ENCODE data around the gene PPP1R14C.

The PPP1R14C gene

DNA sequence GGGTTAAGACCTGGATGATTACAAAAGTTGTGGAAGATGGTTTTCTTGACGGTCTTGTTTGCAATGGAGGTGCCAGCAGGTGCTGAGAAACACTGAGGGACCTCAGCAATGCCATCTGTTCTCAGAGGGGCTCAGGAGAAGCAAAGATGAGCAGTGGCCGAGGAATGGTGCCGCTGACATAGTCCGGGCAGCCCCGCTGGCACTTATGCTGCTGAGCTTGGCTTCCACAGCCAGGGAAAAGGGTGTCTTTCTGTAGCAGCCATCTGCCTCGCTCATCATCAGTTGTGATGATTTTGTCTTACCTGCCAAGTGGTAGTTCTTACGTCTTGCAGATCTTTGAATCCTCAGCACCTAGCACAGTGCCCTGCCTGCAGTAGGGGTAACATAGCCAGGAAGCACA lies 55.7 kb downstream of the PPP1R14C start:
- no peak for DNase-seq

GRCh38 chr6:150199241-150199640 lies 56.4 kb downstream of the PPP1R14C start:
- no peak for DNase-seq

GRCh38 chr6:150200428-150201100 lies 57.7 kb downstream of the PPP1R14C start:
- DNase-seq, result no peak

DNA sequence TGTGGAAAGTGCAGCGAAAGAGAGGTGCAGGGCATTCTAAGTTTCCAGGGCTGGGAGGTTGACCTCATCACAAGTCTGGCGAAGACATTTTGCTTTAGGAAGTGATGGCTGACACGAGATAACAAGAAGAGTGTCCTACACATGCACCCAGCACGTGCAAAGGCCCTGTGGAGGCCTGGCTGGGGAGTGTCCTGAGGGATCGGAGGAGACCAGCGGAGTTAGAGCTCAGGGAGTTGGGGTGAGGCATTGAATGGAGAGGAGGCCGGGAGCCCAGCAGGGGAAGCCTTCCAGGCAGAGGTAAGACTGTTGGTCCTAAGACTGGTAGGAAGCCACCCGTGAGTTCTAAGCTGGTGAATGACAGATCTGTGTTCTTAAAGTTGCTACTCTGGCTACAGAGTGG lies 58.4 kb downstream of the PPP1R14C start:
- DNase-seq, result no peak

GRCh38 chr6:150201772-150202329 lies 59.0 kb downstream of the PPP1R14C start:
- DNase-seq, result no peak

GRCh38 chr6:150202404-150202803 lies 59.6 kb downstream of the PPP1R14C start:
- no peak for DNase-seq

GRCh38 chr6:150202934-150203333 lies 60.1 kb downstream of the PPP1R14C start:
- no peak for DNase-seq

GRCh38 chr6:150203378-150203777 lies 60.5 kb downstream of the PPP1R14C start:
- no peak for DNase-seq

- DNase-seq, result no peak
These were observed 61.2 kb downstream of the PPP1R14C start for GRCh38 chr6:150203871-150204545.

GRCh38 chr6:150204705-150205472 lies 62.0 kb downstream of the PPP1R14C start:
- DNase-seq, result no peak

DNA sequence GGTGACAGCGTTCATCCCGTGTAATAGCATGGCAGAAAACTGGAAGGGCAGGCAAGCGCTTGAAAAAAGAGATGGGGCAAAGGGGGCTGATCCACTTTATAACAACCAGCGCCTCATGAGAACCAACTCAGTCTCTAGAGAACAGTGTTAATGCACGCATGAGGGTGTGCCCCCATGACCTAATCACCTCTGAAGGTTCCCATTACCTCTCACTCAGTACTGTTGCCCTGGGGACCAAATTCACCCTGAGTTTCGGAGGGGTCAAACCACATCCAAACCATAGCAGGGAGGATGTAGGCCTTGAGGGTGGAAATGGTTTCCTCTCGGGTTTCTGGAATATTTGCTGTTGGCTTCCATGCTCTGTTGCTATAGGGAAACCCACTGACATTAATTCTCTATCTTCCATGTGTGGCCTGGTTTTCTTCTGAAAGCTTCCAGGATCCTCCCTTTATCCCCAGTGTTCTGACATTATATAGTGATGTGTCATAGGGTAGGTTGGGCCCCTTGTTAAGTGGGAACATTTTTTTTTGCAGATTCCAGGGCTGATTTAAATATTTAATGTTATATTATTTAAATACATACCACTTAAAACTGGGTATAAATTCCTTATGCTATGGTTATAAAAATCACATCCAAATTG lies 65.2 kb downstream of the PPP1R14C start:
- no peak for DNase-seq

GRCh38 chr6:150208611-150209352 lies 65.9 kb downstream of the PPP1R14C start:
- no peak for DNase-seq

- no peak for DNase-seq
These were observed 66.6 kb downstream of the PPP1R14C start for GRCh38 chr6:150209415-150209814.

DNA sequence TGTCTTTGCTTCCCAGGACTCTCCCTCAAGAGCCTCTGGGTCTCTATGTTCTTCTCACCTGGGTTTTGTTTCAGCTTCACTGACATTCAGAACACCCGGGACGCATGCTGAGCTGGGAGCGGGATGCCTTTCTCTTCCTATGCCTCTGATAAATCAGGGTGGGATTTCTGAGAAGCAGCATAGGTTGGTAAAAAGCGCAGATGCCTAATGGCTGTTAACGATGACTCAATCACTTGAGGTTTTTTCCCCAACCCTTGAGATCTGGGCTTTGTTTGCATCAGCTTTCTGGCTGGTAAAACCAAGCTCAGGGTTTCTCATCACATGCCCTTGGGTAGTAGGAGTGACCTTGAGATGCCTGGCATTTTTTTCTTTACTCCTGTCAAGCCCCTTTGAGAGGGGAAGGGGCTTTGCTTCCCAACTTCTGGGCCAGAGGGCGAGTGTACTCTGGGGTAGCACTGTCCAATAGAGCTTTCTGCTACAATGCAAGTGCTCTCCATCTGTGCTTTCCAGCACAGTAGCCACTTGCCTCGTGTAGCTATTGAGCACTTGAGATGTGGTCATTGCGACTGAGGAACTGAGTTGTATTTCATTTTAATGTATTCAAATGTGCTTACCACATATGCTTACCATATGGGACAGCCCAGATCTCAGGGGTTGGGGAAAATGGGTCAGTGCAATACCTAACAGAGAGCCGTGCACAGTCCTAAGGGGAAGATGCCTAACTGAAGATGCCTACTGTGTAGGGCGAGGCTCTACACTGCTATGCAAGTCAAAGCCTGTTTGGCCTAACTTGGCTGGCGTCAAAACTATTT lies 69.1 kb downstream of the PPP1R14C start:
- DNase-seq, result no peak

DNA sequence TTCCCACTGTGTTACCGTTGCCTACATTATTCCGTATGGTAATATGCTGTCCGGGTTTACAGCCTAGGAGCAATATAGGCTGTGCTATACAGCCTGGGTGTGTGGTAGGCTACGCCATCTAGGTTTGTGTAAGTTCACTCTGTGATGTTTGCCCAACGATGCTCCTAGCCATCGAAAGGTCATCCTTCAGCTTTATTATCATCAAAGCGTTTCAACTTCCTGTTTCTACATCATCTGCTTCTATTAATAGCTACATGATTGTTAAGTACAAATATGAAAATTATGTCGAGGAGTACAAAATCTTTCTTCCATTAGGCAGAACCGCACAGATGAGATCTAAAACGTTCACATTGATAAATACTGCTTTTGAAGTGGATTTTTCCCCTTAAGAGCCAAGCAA lies 69.9 kb downstream of the PPP1R14C start:
- no peak for DNase-seq

DNA sequence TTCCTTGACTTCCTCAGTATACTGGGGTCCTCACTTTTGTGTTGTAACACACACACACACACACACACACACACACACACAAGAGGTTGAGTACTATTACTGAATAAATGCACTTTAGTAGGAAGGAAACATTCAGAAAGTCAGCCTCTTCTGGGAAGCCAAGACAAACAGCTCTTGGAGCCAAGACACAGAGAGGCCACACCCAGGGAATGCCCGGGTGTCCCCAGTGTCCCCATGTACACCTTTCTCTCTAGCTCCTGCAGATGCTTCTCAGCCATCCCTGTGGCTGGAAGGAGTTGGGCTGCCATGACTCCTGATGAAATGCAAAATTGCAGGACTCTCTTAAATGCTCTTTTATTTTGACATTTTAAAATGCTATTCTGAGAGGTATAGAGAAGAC lies 70.5 kb downstream of the PPP1R14C start:
- DNase-seq, result no peak

DNA sequence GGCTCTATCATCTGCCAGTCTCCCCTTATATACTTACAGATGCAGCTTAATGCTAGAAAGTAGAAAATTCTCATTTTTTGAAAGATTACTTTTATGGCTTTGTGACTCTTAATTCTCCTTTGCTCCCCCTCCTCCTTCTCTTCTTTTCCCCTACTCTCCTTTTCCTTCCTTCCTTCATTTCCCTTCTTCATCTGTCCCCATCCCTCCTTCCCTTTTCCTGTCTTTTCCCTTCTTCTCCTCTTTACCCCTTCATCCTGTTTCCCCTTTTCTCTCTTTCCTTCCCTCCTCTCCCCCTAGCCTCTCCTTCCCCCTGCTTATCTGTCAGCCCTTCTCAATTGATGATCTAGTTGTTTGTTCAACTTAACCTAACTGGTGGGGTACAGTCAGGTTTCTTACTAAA lies 71.5 kb downstream of the PPP1R14C start:
- DNase-seq, result no peak

DNA sequence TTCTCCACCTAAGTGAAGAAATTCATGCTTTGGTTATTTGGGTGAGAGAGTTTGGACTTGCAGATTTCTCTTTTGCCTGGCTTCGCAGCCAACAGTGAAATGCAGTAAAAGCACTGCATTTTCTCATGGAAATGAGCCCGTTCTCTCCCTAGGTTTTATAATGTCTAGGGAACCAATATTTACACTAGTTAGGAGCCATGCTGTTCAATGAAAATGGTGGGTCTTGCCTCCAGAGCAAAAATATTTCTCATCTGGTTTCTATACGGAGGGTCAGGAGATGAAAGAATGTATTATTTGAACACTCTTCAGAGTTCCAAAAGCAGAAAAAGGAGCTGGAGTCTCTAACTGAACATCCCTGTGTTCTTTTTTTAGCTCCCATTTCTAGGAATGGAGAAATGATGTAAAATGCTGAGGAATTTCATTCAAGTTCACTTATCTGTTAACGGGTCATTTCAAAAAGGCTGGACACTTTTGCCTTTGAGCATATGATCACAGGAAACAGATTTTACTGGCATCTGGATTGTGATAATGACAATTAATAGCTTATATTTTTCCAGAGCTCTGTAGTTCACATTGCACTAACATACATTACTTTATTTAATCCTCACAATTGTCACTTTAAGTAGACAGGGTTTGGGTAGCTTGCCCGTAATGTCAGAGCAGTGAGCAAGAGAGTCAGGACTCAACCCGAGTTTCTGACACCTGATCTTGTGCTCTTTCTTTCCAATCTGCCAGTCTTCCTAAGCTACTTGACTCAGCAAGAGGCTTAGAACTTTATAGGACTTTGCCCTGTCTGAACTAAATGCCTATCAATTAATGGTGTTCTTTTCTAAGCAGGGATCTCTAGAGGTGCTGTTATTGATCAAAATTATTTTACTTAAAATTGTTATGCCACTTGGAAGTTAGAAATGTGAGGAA lies 78.0 kb downstream of the PPP1R14C start:
- DNase-seq, result no peak

DNA sequence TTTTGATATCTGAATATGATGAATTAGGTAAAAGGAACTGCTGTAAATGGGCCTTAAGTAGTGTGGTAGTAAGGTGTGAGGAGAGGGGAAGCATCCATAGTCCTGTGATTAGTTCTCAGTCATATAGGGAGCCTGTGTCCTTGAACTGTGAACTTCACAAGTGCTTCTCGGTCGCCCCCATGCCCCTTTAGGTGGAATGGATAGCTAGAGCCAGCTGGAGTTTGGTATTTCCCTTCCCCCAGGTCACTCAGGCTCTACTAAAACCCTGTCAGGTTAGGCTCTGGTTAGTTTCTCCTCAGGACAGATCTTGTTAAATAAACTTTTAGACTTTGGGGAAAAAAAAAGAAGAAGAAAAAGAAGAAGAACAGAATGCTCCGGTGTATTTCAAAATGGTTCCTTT lies 82.0 kb downstream of the PPP1R14C start:
- DNase-seq, result no peak

- no peak for DNase-seq
These were observed 84.4 kb downstream of the PPP1R14C start for GRCh38 chr6:150227281-150227680.
